ENCODE results near the gene SORBS1. TPM values are rescaled to one million over a fixed set of nuclear protein-coding genes. Genes with fewer than 3 reads are reported as not detected.
A peak's percentile ranks its signal among the peaks of the same experiment; 100 is the strongest.

The SORBS1 gene
- total and polyA plus RNA-seq, 9 of the 15 experiments (the other 6 are each of a cell fraction or from before 2014, with no cell fraction given), result 2.0 to 13.3 (median 6.5) TPM

- ChIA-PET POLR2A (no interaction called here), CTCF (ENCODE audit: low intra/inter-chr PET ratio) (no interaction called here)
- Histone ChIP-seq H3K36me3 (ENCODE audit: control insufficient read depth, insufficient read depth, low read length) (no peaks in the 10 kb centered on the region), H2AFZ (ENCODE audit: low read depth, low read length) (no peak overlapping the region), H3K79me2 (ENCODE audit: control insufficient read depth, insufficient read depth, low read length) (no peaks in the 10 kb centered on the region), H3K9me3 (replicated peaks; ENCODE audit: control insufficient read depth, insufficient read depth, low read depth, low read length) (no peaks in the 10 kb centered on the region), H3K4me1 (replicated peaks in 1 of 2; ENCODE audit: control insufficient read depth in 2 of 2, insufficient read depth in 2 of 2, low read length in 2 of 2) (peaks cover 0 to 26% of the 10 kb centered on the region in 2 experiments; a peak in 3 of 5 replicates), H3K4me2 (ENCODE audit: insufficient read depth, low read length) (no peak overlapping the region), H3K27me3 (ENCODE audit: control insufficient read depth in 2 of 2, insufficient read depth in 2 of 2, low read length in 2 of 2) (no peaks in the 10 kb centered on the region), H3K4me3 (no peak overlapping the region), H3K27ac (ENCODE audit: extremely low read depth, low read depth, low read length) (no peak overlapping the region), H3K9ac (ENCODE audit: insufficient read depth in 1 of 2, low read depth in 2 of 2, low read length in 2 of 2) (no peak overlapping the region), H4K20me1 (replicated peaks; ENCODE audit: control insufficient read depth, insufficient read depth, low read length) (no peaks in the 10 kb centered on the region), H3K9me1 (ENCODE audit: control insufficient read depth, insufficient read depth, low read length) (no peaks in the 10 kb centered on the region)
- TF ChIP-seq NFATC3 (IDR thresholded peaks at IDR 0.05) (no peak), RFX7 (CRISPR knock-in tag; IDR thresholded peaks at IDR 0.05) (no peak), HMGN3 (IDR thresholded peaks at IDR 0.05; ENCODE audit: borderline replicate concordance, extremely low read depth, insufficient read length, low read depth, low read length) (no peak), ZNF316 (IDR thresholded peaks at IDR 0.05) (peak; percentile 24; the same call in 1 of the 2 replicates), SRSF9 (IDR thresholded peaks at IDR 0.05; ENCODE audit: borderline replicate concordance, low read depth, low read length) (no peak)
- TF ChIP-seq, protein P1, sequence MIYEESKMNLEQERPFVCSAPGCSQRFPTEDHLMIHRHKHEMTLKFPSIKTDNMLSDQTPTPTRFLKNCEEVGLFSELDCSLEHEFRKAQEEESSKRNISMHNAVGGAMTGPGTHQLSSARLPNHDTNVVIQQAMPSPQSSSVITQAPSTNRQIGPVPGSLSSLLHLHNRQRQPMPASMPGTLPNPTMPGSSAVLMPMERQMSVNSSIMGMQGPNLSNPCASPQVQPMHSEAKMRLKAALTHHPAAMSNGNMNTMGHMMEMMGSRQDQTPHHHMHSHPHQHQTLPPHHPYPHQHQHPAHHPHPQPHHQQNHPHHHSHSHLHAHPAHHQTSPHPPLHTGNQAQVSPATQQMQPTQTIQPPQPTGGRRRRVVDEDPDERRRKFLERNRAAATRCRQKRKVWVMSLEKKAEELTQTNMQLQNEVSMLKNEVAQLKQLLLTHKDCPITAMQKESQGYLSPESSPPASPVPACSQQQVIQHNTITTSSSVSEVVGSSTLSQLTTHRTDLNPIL (CRISPR knock-in tag; IDR thresholded peaks at IDR 0.05), result no peak
- BruUV-seq (replicated peaks), result no TSS peak
- no peak for FAIRE-seq
- no peak for DNase-seq (ENCODE audit: extremely low read depth in 1 of 4, low spot score in 3 of 4)
- no peak for ATAC-seq
- in situ Hi-C loops (cut with MboI), result no loop called here
- WGBS (ENCODE audit: insufficient coverage, low coverage, missing lambda C conversion rate), result 13% methylated on average over 2 of the region's 2 CpGs
- intact Hi-C loops (cut with micrococcal nuclease), result no loop called here
These were observed 245.7 kb downstream of the SORBS1 start for GRCh38 chr10:95315509-95315908.
